ENCODE data around the gene SMIM43. TPM values are rescaled to one million over a fixed set of nuclear protein-coding genes. Genes with fewer than 3 reads are reported as not detected.

The SMIM43 gene
- total RNA-seq, 4 donors from 2014 or later, result 1.3 TPM; not detected in 3

DNA sequence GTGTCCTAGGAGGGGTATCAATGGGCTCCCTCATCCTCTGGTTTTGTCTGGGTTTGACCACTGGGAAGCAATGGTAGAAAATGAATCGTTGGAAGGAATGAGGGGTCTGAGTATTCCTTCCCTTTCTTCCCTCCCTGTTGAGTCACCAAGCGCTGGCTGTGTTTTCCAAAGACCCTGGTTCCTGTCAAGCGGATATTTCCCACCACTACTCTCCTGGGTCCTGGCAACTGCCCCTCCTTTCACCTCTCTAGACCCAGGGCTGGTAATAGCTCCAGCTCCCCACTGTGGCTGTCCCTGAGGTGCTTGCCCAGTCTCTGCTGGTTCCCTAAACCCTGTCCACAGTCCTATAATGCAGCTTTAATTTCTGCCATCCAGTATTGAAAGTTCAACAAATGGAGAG, 22.2 kb downstream of the SMIM43 start:
- TF ChIP-seq, protein P1, sequence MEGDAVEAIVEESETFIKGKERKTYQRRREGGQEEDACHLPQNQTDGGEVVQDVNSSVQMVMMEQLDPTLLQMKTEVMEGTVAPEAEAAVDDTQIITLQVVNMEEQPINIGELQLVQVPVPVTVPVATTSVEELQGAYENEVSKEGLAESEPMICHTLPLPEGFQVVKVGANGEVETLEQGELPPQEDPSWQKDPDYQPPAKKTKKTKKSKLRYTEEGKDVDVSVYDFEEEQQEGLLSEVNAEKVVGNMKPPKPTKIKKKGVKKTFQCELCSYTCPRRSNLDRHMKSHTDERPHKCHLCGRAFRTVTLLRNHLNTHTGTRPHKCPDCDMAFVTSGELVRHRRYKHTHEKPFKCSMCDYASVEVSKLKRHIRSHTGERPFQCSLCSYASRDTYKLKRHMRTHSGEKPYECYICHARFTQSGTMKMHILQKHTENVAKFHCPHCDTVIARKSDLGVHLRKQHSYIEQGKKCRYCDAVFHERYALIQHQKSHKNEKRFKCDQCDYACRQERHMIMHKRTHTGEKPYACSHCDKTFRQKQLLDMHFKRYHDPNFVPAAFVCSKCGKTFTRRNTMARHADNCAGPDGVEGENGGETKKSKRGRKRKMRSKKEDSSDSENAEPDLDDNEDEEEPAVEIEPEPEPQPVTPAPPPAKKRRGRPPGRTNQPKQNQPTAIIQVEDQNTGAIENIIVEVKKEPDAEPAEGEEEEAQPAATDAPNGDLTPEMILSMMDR (IDR thresholded peaks at IDR 0.05; ENCODE audit: low read depth), result no peak

DNA sequence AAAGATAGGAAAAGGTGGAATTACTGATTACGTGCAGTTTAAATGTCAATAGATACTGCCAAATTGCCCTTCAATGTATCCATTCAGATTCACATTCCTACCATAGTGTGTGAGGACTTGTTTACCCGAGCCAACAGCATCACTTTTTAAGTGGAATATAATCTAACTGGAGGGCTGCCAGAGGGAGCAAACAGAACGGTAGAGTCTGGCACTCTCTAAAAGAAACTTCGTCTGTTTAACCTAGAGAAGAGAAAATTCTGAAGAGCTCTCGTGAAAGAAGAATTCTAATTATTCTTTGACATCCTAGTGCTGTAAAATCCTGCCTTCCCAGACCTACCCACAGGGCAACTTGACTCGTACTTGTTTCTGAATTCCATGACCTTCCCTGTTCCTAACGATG, 23.2 kb downstream of the SMIM43 start:
- TF ChIP-seq, protein P1 (IDR thresholded peaks at IDR 0.05; ENCODE audit: low read depth), result no peak

DNA sequence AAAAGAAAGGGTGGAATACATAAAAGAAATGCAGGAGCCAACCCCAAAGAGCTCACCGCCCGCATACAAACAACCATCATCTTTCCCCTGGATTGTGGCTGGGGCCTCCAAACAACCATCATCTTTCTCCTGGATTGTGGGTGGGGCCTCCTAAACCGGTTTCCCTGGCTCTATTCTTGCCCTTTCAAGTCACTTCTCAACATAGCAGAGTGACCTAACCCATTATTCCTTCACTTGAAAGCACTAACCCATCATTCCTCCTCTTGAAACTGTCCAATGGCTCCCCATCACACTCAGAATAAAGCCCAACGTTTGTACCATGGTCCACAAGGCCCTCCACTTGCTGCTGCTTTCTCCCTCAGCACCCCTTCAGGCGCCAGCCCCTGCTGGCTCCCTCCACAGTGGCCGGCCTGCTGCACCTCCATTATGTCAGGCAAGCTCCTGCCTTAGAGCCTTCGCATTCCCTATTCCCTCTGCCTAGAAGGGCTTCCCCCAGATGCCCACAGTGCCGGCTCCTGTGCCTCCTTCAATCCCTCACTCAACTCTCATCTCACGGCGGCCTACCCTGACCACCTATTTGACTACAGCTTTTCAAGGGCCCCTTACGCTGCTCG, 24.1 kb downstream of the SMIM43 start:
- TF ChIP-seq, protein P1 (IDR thresholded peaks at IDR 0.05; ENCODE audit: low read depth), result no peak

DNA sequence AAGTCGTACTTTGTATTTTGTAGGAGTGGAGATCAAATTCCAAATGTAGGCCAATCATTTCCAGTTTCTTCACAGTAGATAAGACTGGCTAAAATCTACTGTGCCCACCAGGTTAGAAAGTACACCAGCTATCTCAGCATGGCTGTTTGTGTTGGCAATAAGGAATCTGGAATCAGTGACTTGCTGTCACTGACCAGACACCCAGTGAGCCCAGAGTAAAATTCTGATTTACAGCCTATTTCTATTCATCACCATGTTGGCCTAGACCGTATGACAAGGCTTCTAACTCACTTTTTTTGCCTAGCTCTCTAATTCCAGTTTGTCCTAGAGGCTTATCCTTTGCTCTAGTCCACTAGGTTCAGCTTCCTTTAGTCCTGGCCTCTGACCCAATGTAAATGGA, 25.4 kb downstream of the SMIM43 start:
- TF ChIP-seq, protein P1 (IDR thresholded peaks at IDR 0.05; ENCODE audit: low read depth), result no peak

DNA sequence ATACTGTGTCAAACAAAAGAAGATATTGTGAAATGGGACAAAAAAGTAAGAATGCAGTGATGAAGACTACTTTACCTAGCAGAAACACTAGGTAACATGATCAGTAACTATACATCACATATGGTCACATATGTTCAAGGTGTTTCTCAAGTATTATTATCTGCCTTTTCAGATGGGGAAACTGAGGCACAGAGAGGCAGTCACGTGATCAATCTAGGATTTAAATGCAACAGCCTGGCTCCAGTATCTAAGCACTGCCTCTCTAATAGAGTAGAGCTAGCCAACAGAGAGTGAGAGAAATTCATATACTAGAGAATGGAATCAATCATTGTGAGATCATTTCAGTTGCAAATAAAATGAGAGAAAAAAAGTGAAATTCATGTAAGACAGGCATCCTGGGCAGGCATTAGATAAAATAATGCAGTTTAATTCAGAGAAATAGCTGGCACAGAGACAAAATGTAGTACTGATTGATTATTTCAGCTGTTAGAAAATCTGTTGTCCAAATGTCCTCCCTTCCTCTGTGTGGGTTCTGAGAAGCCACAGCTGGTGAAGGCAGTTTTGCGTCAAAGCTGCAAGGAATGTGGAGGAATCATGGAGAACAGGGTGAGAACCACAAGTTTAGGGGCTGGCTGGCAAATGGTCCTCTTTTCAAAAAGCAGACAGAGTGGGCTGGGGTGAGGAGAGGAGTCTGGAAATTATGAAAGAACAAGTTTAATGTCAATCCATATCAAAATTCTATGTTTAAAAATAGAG, 26.0 kb downstream of the SMIM43 start:
- TF ChIP-seq, protein P1 (IDR thresholded peaks at IDR 0.05; ENCODE audit: low read depth), result no peak

DNA sequence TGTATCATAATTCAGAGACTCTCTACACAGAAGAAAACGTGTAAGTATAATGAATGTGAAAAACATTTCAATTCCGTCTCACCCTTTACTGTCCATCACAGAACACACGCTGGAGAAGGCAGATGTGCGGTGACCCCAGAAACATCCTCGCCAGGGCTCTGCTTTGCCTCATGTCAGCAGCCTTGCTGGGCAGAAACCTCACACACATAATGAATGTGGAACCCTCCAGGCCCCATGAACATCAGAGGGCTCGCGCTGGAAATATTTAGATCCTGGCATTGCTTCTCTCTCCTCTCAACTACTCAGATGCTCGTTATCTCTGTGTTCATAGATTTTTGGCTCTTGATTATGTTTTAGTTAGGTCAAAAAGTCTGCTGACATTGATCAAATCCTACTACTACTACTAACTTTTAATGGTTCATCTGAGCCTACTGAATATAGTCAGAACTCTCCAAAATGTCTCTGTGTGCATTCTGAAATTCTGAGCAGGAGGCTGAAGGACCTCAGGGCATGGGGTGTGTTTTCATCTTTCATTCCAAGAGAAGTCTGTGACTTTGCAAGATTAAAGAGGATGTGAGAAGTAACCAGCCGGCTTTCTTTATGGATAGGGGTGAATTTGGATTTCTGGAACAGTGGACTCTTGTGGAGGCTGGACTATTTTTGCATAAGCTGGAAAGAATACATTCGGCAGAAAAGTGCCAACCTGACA, 27.0 kb downstream of the SMIM43 start:
- TF ChIP-seq, protein P1 (IDR thresholded peaks at IDR 0.05; ENCODE audit: low read depth), result no peak

DNA sequence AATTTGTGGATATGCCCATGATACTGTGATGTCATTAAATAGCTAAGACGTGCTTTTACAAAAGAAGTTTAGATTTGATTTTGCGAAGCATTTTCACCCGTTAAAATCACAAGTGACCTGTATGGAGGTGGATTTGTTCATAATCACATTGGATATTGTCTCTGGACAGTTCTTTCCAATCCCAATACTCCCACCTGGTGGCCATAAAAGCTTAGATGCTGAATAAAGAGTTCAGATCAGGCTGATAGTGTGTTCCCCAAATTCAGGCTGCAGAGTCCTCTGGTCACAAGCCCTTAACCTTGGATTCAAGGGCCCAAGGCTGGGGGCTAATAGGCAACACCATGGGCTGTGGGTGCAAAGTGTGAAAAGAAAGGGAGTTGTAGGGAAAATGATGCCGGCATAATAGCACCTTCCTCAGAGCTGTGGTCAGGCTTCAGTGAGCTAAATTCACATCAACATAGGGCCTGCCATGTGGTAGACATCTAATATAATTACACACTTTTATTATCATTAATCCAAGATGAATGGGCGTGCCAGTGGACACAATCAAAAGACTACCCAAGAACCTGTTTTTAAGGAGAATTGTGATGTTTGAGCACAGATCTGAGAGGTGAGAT, 28.1 kb downstream of the SMIM43 start:
- TF ChIP-seq, protein P1 (IDR thresholded peaks at IDR 0.05; ENCODE audit: low read depth), result no peak

Data from subcutaneous adipose tissue (tissue), 4 donors.